ENCODE results near the gene PASK. TPM values are rescaled to one million over a fixed set of nuclear protein-coding genes. Genes with fewer than 3 reads are reported as not detected.
A peak's percentile ranks its signal among the peaks of the same experiment; 100 is the strongest.
"Not testable (repeated sequence)": the region's sequence is repeated elsewhere in the genome, so short reads cannot be mapped to it uniquely, and the experiment has no call there.

PASK gene
- total and polyA plus RNA-seq, 9 of the 15 experiments (the other 6 are each of a cell fraction or from before 2014, with no cell fraction given) = 1.5 to 30.3 (median 9.9) TPM

- ATAC-seq = no peak
- Histone ChIP-seq H3K27ac (ENCODE audit: extremely low read depth, low read depth, low read length) (no peak overlapping the region), H3K79me2 (ENCODE audit: control insufficient read depth, insufficient read depth, low read length) (peaks cover 27% of the 10 kb centered on the region), H3K36me3 (ENCODE audit: control insufficient read depth, insufficient read depth, low read length) (peaks cover 4% of the 10 kb centered on the region; the same call in 1 of the 3 replicates), H3K9me1 (ENCODE audit: control insufficient read depth, insufficient read depth, low read length) (no peaks in the 10 kb centered on the region), H4K20me1 (replicated peaks; ENCODE audit: control insufficient read depth, insufficient read depth, low read length) (no peaks in the 10 kb centered on the region), H2AFZ (ENCODE audit: low read depth, low read length) (no peak overlapping the region), H3K27me3 (ENCODE audit: control insufficient read depth in 2 of 2, insufficient read depth in 2 of 2, low read length in 2 of 2) (no peaks in the 10 kb centered on the region), H3K9me3 (replicated peaks; ENCODE audit: control insufficient read depth, insufficient read depth, low read depth, low read length) (no peaks in the 10 kb centered on the region), H3K4me2 (ENCODE audit: insufficient read depth, low read length) (no peak overlapping the region), H3K9ac (ENCODE audit: insufficient read depth in 1 of 2, low read depth in 2 of 2, low read length in 2 of 2) (peak overlapping the region in 1 of 2 experiments; percentile 65; a peak in 1 of 4 replicates), H3K4me1 (replicated peaks in 1 of 2; ENCODE audit: control insufficient read depth in 2 of 2, insufficient read depth in 2 of 2, low read length in 2 of 2) (peaks cover 0 to 8% of the 10 kb centered on the region in 2 experiments; a peak in 2 of 5 replicates), H3K4me3 (no peak overlapping the region)
- ChIA-PET CTCF (ENCODE audit: low intra/inter-chr PET ratio) (no interaction called here), POLR2A (interaction anchor here (0.8 kb wide), 1 partner anchor 13 kb away, joined by 3 read pairs; no protein-coding TSS in a partner anchor)
- in situ Hi-C loops (cut with MboI) = no loop called here
- peak in 3 of 4 experiments; percentile 21 to 40 (median 25) for DNase-seq (ENCODE audit: extremely low read depth in 1 of 4, low spot score in 3 of 4)
- no peak for FAIRE-seq
- no TSS peak for BruUV-seq (replicated peaks)
- TF ChIP-seq NFIC (IDR thresholded peaks at IDR 0.05) (peak; percentile 87), ZNF23 (CRISPR knock-in tag; IDR thresholded peaks at IDR 0.05) (no peak)
- 10% methylated on average over 2 of the region's 3 CpGs for WGBS (ENCODE audit: insufficient coverage, low coverage, missing lambda C conversion rate)
- intact Hi-C loops (cut with micrococcal nuclease) = no loop called here
These were observed 43.6 kb downstream of the PASK start for GRCh38 chr2:241105641-241106040.

GRCh38 chr2:241104611-241105010, 44.7 kb downstream of the PASK start:
- in situ Hi-C loops (cut with MboI); H3K4me1 ChIP-seq (replicated peaks in 1 of 2; ENCODE audit: control insufficient read depth in 2 of 2, insufficient read depth in 2 of 2, low read length in 2 of 2); intact Hi-C loops (cut with micrococcal nuclease); ATAC-seq; FAIRE-seq; H3K27ac ChIP-seq (ENCODE audit: extremely low read depth, low read depth, low read length); BruUV-seq (replicated peaks); H3K4me3 ChIP-seq; H2AFZ ChIP-seq (ENCODE audit: low read depth, low read length); H3K4me2 ChIP-seq (ENCODE audit: insufficient read depth, low read length); H3K9me3 ChIP-seq (replicated peaks; ENCODE audit: control insufficient read depth, insufficient read depth, low read depth, low read length); DNase-seq (ENCODE audit: extremely low read depth in 1 of 4, low spot score in 3 of 4); POLR2A ChIA-PET; H3K27me3 ChIP-seq (ENCODE audit: control insufficient read depth in 2 of 2, insufficient read depth in 2 of 2, low read length in 2 of 2); H3K9ac ChIP-seq (ENCODE audit: insufficient read depth in 1 of 2, low read depth in 2 of 2, low read length in 2 of 2); H4K20me1 ChIP-seq (replicated peaks; ENCODE audit: control insufficient read depth, insufficient read depth, low read length); H3K9me1 ChIP-seq (ENCODE audit: control insufficient read depth, insufficient read depth, low read length); CTCF ChIA-PET (ENCODE audit: low intra/inter-chr PET ratio): not testable (repeated sequence)
- peaks cover 34% of the 10 kb centered on the region for H3K79me2 ChIP-seq (ENCODE audit: control insufficient read depth, insufficient read depth, low read length)
- WGBS (ENCODE audit: insufficient coverage, low coverage, missing lambda C conversion rate) = 97% methylated on average over 9 of the region's 10 CpGs
- peaks cover 10% of the 10 kb centered on the region; the same call in 2 of the 3 replicates for H3K36me3 ChIP-seq (ENCODE audit: control insufficient read depth, insufficient read depth, low read length)
